ENCODE results near the gene IRS1.

IRS1 gene

GRCh38 chr2:226725126-226725860 lies 74.3 kb downstream of the IRS1 start:
- H3K4me1 Mint-ChIP-seq, result peaks cover 4 to 6% of the 10 kb centered on the region in 2 donors
- no peaks in the 10 kb centered on the region for H3K36me3 Mint-ChIP-seq
- H3K27me3 Mint-ChIP-seq, result peaks cover 26 to 31% of the 10 kb centered on the region in 2 donors
- H3K9me3 Mint-ChIP-seq, result no peaks in the 10 kb centered on the region
- DNase-seq, result no peak
- no peak for ATAC-seq (replicated peaks)
- H3K4me3 Mint-ChIP-seq, result no peak overlapping the region
- no peak overlapping the region for H3K27ac Mint-ChIP-seq

- Mint-ChIP-seq H3K9me3 (no peaks in the 10 kb centered on the region), H3K36me3 (no peaks in the 10 kb centered on the region), H3K27ac (no peak overlapping the region), H3K27me3 (peaks cover 27 to 31% of the 10 kb centered on the region in 2 donors), H3K4me3 (no peak overlapping the region), H3K4me1 (peaks cover 4 to 7% of the 10 kb centered on the region in 2 donors)
- DNase-seq (no peak), ATAC-seq (replicated peaks) (no peak)
Measured at GRCh38 chr2:226721541-226721940, 78.1 kb downstream of the IRS1 start.

- Mint-ChIP-seq H3K36me3 (no peaks in the 10 kb centered on the region), H3K27me3 (peaks cover 25 to 27% of the 10 kb centered on the region in 2 donors), H3K4me3 (no peak overlapping the region), H3K9me3 (no peaks in the 10 kb centered on the region), H3K27ac (no peak overlapping the region), H3K4me1 (peaks cover 4 to 11% of the 10 kb centered on the region in 2 donors)
- no peak for ATAC-seq (replicated peaks)
- DNase-seq, result no peak
Measured at GRCh38 chr2:226720948-226721347, 78.7 kb downstream of the IRS1 start.

- ATAC-seq (replicated peaks) (no peak), DNase-seq (no peak)
- no peak overlapping the region for H3K27ac Mint-ChIP-seq
- no peaks in the 10 kb centered on the region for H3K9me3 Mint-ChIP-seq
- no peaks in the 10 kb centered on the region for H3K36me3 Mint-ChIP-seq
- peaks cover 8 to 14% of the 10 kb centered on the region in 2 donors for H3K4me1 Mint-ChIP-seq
- H3K4me3 Mint-ChIP-seq, result no peak overlapping the region
- peaks cover 5 to 16% of the 10 kb centered on the region in 2 donors for H3K27me3 Mint-ChIP-seq
Measured at GRCh38 chr2:226717719-226718118, 81.9 kb downstream of the IRS1 start.

- H3K27ac Mint-ChIP-seq, result no peak overlapping the region
Measured at GRCh38 chr2:226716126-226716525, 83.5 kb downstream of the IRS1 start.

GRCh38 chr2:226715347-226715990 lies 84.2 kb downstream of the IRS1 start:
- H3K4me1 Mint-ChIP-seq, result peaks cover 8 to 14% of the 10 kb centered on the region in 2 donors
- no peak overlapping the region for H3K27ac Mint-ChIP-seq
- peaks cover 5 to 8% of the 10 kb centered on the region in 2 donors for H3K27me3 Mint-ChIP-seq
- DNase-seq (no peak), ATAC-seq (replicated peaks) (no peak)
- H3K4me3 Mint-ChIP-seq, result no peak overlapping the region
- H3K9me3 Mint-ChIP-seq, result peaks cover under 1% of the 10 kb centered on the region in 2 donors
- no peaks in the 10 kb centered on the region for H3K36me3 Mint-ChIP-seq

More at GRCh38 chr2:226716126-226716525, 83.5 kb downstream of the IRS1 start:
- DNase-seq (no peak), ATAC-seq (replicated peaks) (peak in 1 of 2 donors; percentile 55)
- Mint-ChIP-seq H3K4me3 (no peak overlapping the region), H3K9me3 (no peaks in the 10 kb centered on the region), H3K36me3 (no peaks in the 10 kb centered on the region), H3K27me3 (peaks cover 5 to 14% of the 10 kb centered on the region in 2 donors), H3K4me1 (peaks cover 8 to 14% of the 10 kb centered on the region in 2 donors)

- Mint-ChIP-seq H3K27me3 (peaks cover 4 to 5% of the 10 kb centered on the region in 2 donors), H3K4me1 (peaks cover 8 to 14% of the 10 kb centered on the region in 2 donors), H3K36me3 (no peaks in the 10 kb centered on the region), H3K27ac (no peak overlapping the region), H3K4me3 (no peak overlapping the region), H3K9me3 (peaks cover 3 to 4% of the 10 kb centered on the region in 2 donors)
- ATAC-seq (replicated peaks), result no peak
- DNase-seq, result no peak
Measured at GRCh38 chr2:226712941-226713340, 86.7 kb downstream of the IRS1 start.

GRCh38 chr2:226711606-226712296 lies 87.9 kb downstream of the IRS1 start:
- Mint-ChIP-seq H3K36me3 (no peaks in the 10 kb centered on the region), H3K9me3 (peaks cover 3 to 4% of the 10 kb centered on the region in 2 donors), H3K4me1 (peaks cover 8 to 14% of the 10 kb centered on the region in 2 donors), H3K27ac (no peak overlapping the region), H3K4me3 (no peak overlapping the region), H3K27me3 (peaks cover 4 to 5% of the 10 kb centered on the region in 2 donors)
- ATAC-seq (replicated peaks) (no peak), DNase-seq (no peak)

GRCh38 chr2:226707499-226707898 lies 92.1 kb downstream of the IRS1 start:
- Mint-ChIP-seq H3K27me3 (no peaks in the 10 kb centered on the region), H3K27ac (no peak overlapping the region), H3K36me3 (no peaks in the 10 kb centered on the region), H3K9me3 (peaks cover 3 to 4% of the 10 kb centered on the region in 2 donors), H3K4me1 (peaks cover 0 to 2% of the 10 kb centered on the region in 2 donors), H3K4me3 (no peak overlapping the region)
- DNase-seq (no peak), ATAC-seq (replicated peaks) (no peak)

GRCh38 chr2:226705965-226706364 lies 93.7 kb downstream of the IRS1 start:
- Mint-ChIP-seq H3K9me3 (peaks cover 3 to 4% of the 10 kb centered on the region in 2 donors), H3K27ac (no peak overlapping the region), H3K36me3 (no peaks in the 10 kb centered on the region), H3K4me1 (peaks cover 0 to 2% of the 10 kb centered on the region in 2 donors), H3K4me3 (no peak overlapping the region), H3K27me3 (peaks cover 0 to 4% of the 10 kb centered on the region in 2 donors)
- no peak for DNase-seq
- no peak for ATAC-seq (replicated peaks)

GRCh38 chr2:226705133-226705886 lies 94.3 kb downstream of the IRS1 start:
- ATAC-seq (replicated peaks), result no peak
- DNase-seq, result no peak
- Mint-ChIP-seq H3K27ac (no peak overlapping the region), H3K4me1 (peaks cover 0 to 2% of the 10 kb centered on the region in 2 donors), H3K9me3 (peaks cover 1% of the 10 kb centered on the region in 2 donors), H3K4me3 (no peak overlapping the region), H3K36me3 (no peaks in the 10 kb centered on the region), H3K27me3 (peaks cover 0 to 7% of the 10 kb centered on the region in 2 donors)

GRCh38 chr2:226703514-226703913 lies 96.1 kb downstream of the IRS1 start:
- Mint-ChIP-seq H3K36me3 (no peaks in the 10 kb centered on the region), H3K4me3 (no peak overlapping the region), H3K9me3 (no peaks in the 10 kb centered on the region), H3K4me1 (peaks cover 0 to 2% of the 10 kb centered on the region in 2 donors), H3K27ac (no peak overlapping the region), H3K27me3 (peaks cover 0 to 18% of the 10 kb centered on the region in 2 donors)
- ATAC-seq (replicated peaks) (no peak), DNase-seq (no peak)

- Mint-ChIP-seq H3K36me3 (no peaks in the 10 kb centered on the region), H3K27me3 (peaks cover 0 to 18% of the 10 kb centered on the region in 2 donors), H3K27ac (no peak overlapping the region), H3K9me3 (no peaks in the 10 kb centered on the region), H3K4me1 (peaks cover 0 to 2% of the 10 kb centered on the region in 2 donors), H3K4me3 (no peak overlapping the region)
- ATAC-seq (replicated peaks) (no peak), DNase-seq (no peak)
Measured at GRCh38 chr2:226702376-226702775, 97.2 kb downstream of the IRS1 start.

GRCh38 chr2:226701052-226701451 lies 98.6 kb downstream of the IRS1 start:
- Mint-ChIP-seq H3K9me3 (no peaks in the 10 kb centered on the region), H3K36me3 (no peaks in the 10 kb centered on the region), H3K27me3 (peaks cover 0 to 18% of the 10 kb centered on the region in 2 donors), H3K4me1 (peaks cover 0 to 2% of the 10 kb centered on the region in 2 donors), H3K4me3 (no peak overlapping the region), H3K27ac (no peak overlapping the region)
- ATAC-seq (replicated peaks) (peak in 1 of 2 donors; percentile 46), DNase-seq (no peak)

Data from stimulated activated naive B cell treated with anti-CD40 and anti-IgM and Interleukin-4, amounts not matched to agents 10 μg/mL and 1 μg/mL and 100 μg/mL, for 72 hours (primary cell).